Measurements from ENCODE around the gene AGAP3.
"Not testable (repeated sequence)": the region's sequence is repeated elsewhere in the genome, so short reads cannot be mapped to it uniquely, and the experiment has no call there.

AGAP3 gene
- 13.5 to 42.2 (median 27.4) reads per million in 9 experiments for total RNA-seq

- H3K4me3 Mint-ChIP-seq = peak within 1 kb of the TSS; percentile 94 to 95
- ATAC-seq (replicated peaks) = peak; percentile 1
These were observed at the start of gene AGAP3 for GRCh38 chr7:151085691-151086620. AGAP3 (plus strand) TSS chr7:151086475; CDS start chr7:151086742, 267 bp downstream.

DNA sequence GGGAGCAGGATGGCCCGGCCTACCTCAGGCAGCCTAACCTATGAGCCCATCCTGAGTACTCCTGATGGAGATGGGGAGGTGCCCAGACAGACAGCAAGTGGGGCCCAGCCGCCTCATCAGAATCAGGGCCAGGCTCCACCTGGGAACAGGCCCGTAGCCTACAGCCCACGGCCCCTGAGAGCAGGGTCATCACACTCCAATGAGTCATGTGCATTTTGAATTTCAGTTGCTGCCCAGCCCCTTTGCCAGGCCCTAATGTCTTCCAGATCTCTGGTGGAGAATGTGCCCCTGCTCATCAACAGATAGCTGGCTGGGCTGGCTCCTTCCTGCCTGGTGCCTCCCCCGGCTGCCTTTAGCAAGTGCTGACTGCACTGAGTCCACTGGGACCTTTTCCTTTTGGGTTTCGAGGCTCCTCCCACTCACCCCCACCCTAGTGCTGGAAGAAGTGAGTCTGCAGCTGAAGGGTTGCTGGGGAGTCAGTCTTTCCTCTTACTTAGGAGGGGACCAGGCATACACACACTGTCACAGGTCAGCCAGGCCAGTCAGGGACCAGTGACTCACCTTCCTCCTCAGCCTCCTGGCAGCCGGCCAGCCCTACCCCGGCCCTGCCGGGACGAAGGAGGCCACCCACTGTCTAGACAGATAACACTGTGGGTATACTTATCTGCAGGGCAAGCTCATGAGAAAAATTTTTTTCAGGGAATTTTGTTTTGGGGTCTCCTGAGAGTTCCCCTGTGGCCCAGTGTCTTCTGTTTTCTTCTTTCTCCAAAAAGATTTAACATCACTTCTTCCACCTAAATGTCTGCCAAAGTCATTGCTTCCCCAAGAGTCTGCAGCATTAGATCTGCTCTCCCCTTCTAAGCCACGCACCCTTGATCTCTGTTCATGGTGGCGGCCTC is 47.1 kb upstream of the AGAP3 start:
- H3K9me3 Mint-ChIP-seq = no peaks in the 10 kb centered on the region
- peak; percentile 80 for ATAC-seq (replicated peaks)
- H3K27me3 Mint-ChIP-seq = no peaks in the 10 kb centered on the region
- peak overlapping the region in 1 of 2 donors; percentile 86 for H3K27ac Mint-ChIP-seq
- peaks cover 6% of the 10 kb centered on the region for H3K36me3 Mint-ChIP-seq (ENCODE audit: insufficient read depth)
- H3K4me1 Mint-ChIP-seq (ENCODE audit: low read depth in 2 of 2) = peaks cover 8 to 9% of the 10 kb centered on the region in 2 donors
- no peak for DNase-seq
- no peak overlapping the region for H3K4me3 Mint-ChIP-seq

More at GRCh38 chr7:151085691-151086620, at the start of gene AGAP3:
- peaks cover 0 to 9% of the 10 kb centered on the region in 2 donors for H3K27me3 Mint-ChIP-seq
- no peaks in the 10 kb centered on the region for H3K9me3 Mint-ChIP-seq
- DNase-seq = peak in 1 of 3 experiments; percentile 25
- peak within 1 kb of the TSS; percentile 84 to 96 for H3K27ac Mint-ChIP-seq
- peaks cover 11% of the 10 kb centered on the region for H3K36me3 Mint-ChIP-seq (ENCODE audit: insufficient read depth)
- H3K4me1 Mint-ChIP-seq (ENCODE audit: low read depth in 2 of 2) = peaks cover 27 to 35% of the 10 kb centered on the region in 2 donors

GRCh38 chr7:151039850-151040548 is 46.3 kb upstream of the AGAP3 start:
- Mint-ChIP-seq H3K27ac (peak overlapping the region in 1 of 2 donors; percentile 86), H3K4me1 (ENCODE audit: low read depth in 2 of 2) (peaks cover 8 to 9% of the 10 kb centered on the region in 2 donors), H3K4me3 (no peak overlapping the region), H3K27me3 (no peaks in the 10 kb centered on the region), H3K9me3 (no peaks in the 10 kb centered on the region), H3K36me3 (ENCODE audit: insufficient read depth) (peaks cover 6% of the 10 kb centered on the region)
- no peak for ATAC-seq (replicated peaks)
- DNase-seq = no peak

GRCh38 chr7:151040616-151041375 is 45.5 kb upstream of the AGAP3 start:
- Mint-ChIP-seq H3K27me3 (no peaks in the 10 kb centered on the region), H3K9me3 (no peaks in the 10 kb centered on the region), H3K4me1 (ENCODE audit: low read depth in 2 of 2) (peaks cover 8 to 9% of the 10 kb centered on the region in 2 donors), H3K36me3 (ENCODE audit: insufficient read depth) (peaks cover 6% of the 10 kb centered on the region), H3K27ac (no peak overlapping the region), H3K4me3 (no peak overlapping the region)
- no peak for ATAC-seq (replicated peaks)
- DNase-seq = no peak

- peaks cover 11% of the 10 kb centered on the region for H3K36me3 Mint-ChIP-seq (ENCODE audit: insufficient read depth)
- H3K27ac Mint-ChIP-seq; H3K4me3 Mint-ChIP-seq; DNase-seq; H3K9me3 Mint-ChIP-seq; H3K4me1 Mint-ChIP-seq (ENCODE audit: low read depth in 2 of 2); ATAC-seq (replicated peaks); H3K27me3 Mint-ChIP-seq: not testable (repeated sequence)
These were observed 42.8 kb upstream of the AGAP3 start for GRCh38 chr7:151043449-151043848.

GRCh38 chr7:151043959-151044358 is 42.3 kb upstream of the AGAP3 start:
- no peak overlapping the region for H3K27ac Mint-ChIP-seq
- no peaks in the 10 kb centered on the region for H3K27me3 Mint-ChIP-seq
- peaks cover 8 to 9% of the 10 kb centered on the region in 2 donors for H3K4me1 Mint-ChIP-seq (ENCODE audit: low read depth in 2 of 2)
- no peak overlapping the region for H3K4me3 Mint-ChIP-seq
- no peaks in the 10 kb centered on the region for H3K9me3 Mint-ChIP-seq
- no peak for ATAC-seq (replicated peaks)
- DNase-seq = no peak
- H3K36me3 Mint-ChIP-seq (ENCODE audit: insufficient read depth) = peaks cover 11% of the 10 kb centered on the region

GRCh38 chr7:151045262-151045661 is 41.0 kb upstream of the AGAP3 start:
- peaks cover 11% of the 10 kb centered on the region for H3K36me3 Mint-ChIP-seq (ENCODE audit: insufficient read depth)
- no peaks in the 10 kb centered on the region for H3K9me3 Mint-ChIP-seq
- no peak overlapping the region for H3K4me3 Mint-ChIP-seq
- ATAC-seq (replicated peaks) = no peak
- no peak for DNase-seq
- H3K27me3 Mint-ChIP-seq = no peaks in the 10 kb centered on the region
- H3K27ac Mint-ChIP-seq = no peak overlapping the region
- H3K4me1 Mint-ChIP-seq (ENCODE audit: low read depth in 2 of 2) = peaks cover 0 to 2% of the 10 kb centered on the region in 2 donors

DNA sequence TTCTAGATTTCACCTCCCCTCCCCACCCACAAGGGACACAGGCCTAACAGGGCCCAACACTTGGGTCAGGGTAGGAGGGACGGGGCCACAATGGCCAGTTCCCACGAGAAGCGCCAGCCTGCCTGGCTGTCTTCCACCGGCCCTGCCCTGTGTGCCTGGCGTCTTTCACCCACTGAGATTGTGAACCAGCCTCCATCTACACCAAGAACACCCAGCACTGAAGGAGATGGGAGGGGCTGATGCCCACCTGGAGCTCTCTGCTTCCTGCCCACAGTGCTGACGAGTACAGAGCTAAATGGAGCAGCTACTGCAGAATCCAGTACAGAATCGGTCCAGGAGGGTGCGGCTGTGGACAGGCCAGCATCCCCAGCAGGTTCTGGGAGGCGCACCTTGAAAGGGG is 40.3 kb upstream of the AGAP3 start:
- no peak for ATAC-seq (replicated peaks)
- Mint-ChIP-seq H3K4me3 (no peak overlapping the region), H3K27me3 (no peaks in the 10 kb centered on the region), H3K36me3 (ENCODE audit: insufficient read depth) (peaks cover 5% of the 10 kb centered on the region), H3K27ac (no peak overlapping the region), H3K9me3 (no peaks in the 10 kb centered on the region), H3K4me1 (ENCODE audit: low read depth in 2 of 2) (peaks cover 0 to 2% of the 10 kb centered on the region in 2 donors)
- no peak for DNase-seq

GRCh38 chr7:151046603-151047573 is 39.4 kb upstream of the AGAP3 start:
- H3K9me3 Mint-ChIP-seq = no peaks in the 10 kb centered on the region
- no peak for DNase-seq
- no peak for ATAC-seq (replicated peaks)
- peaks cover 5% of the 10 kb centered on the region for H3K36me3 Mint-ChIP-seq (ENCODE audit: insufficient read depth)
- H3K27ac Mint-ChIP-seq = peak overlapping the region in 1 of 2 donors; percentile 10
- peaks cover 0 to 4% of the 10 kb centered on the region in 2 donors for H3K4me1 Mint-ChIP-seq (ENCODE audit: low read depth in 2 of 2)
- H3K4me3 Mint-ChIP-seq = no peak overlapping the region
- H3K27me3 Mint-ChIP-seq = peaks cover 0 to 4% of the 10 kb centered on the region in 2 donors

DNA sequence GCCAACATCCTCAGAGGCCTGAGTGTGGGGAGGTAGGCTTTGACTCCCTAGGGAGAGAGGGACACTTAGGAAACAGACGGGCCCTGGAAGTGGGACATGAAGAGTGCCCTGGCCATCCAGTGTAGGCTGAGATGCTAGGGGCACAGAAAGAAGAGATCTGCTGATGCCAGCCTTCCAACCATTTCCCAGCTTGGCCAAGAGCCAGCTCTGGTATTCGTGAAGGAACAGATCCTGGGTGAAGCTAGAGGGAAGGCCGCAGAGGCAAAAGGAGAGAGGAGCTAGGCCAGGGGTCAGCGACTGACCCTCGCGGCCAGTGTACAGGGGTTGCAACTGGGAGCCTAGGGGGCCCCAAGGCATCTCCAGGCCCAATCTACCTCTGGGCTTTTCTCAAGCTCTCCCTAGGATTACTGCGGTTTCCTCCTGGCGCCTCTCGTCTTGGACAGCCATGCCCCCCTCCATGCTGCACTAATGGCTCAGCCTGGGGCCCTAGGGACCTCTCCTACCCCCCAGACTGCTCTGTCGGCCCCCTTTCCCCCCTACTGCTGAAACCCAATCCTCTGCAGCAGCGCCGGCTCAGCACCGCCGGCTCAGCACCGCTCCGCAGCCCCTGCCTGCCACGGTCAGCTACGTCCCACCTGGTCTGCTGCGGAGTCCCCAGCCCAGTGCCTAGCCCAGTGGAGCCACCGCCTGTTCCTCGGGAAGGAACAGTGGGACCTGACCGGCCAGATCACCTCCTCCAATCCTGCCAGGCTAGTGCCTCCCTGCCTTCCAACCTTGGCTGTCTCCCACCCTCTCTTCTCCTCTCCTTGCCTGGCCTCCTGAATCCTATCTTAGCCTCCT is 38.1 kb upstream of the AGAP3 start, which contains the start of gene ASIC3:
ASIC3 (plus strand) TSS at position 556 of the 840 bp plus-strand sequence. CDS start 355 bp downstream, outside the sequence.
- Mint-ChIP-seq H3K4me1 (ENCODE audit: low read depth in 2 of 2) (peaks cover 0 to 8% of the 10 kb centered on the region in 2 donors), H3K27ac (peak within 1 kb of the TSS; percentile 13 to 38), H3K27me3 (peaks cover 0 to 16% of the 10 kb centered on the region in 2 donors), H3K9me3 (no peaks in the 10 kb centered on the region), H3K4me3 (no peak within 1 kb of the TSS), H3K36me3 (ENCODE audit: insufficient read depth) (peaks cover 5% of the 10 kb centered on the region)
- DNase-seq (no peak), ATAC-seq (replicated peaks) (no peak)

Data from effector memory CD8-positive, alpha-beta T cell (primary cell).